ENCODE data around the gene DAB1. TPM values are rescaled to one million over a fixed set of nuclear protein-coding genes. Genes with fewer than 3 reads are reported as not detected.

The DAB1 gene
- total RNA-seq, 6 experiments from 2014 or later, result 0.76 to 1.9 (median 1.1) TPM

GRCh38 chr1:57411262-57411661, 12.6 kb downstream of the DAB1 start:
- DNase-seq, result no peak
- no peaks in the 10 kb centered on the region for H3K4me1 ChIP-seq
- H3K4me3 ChIP-seq, result no peak overlapping the region
- TF ChIP-seq, protein P1, sequence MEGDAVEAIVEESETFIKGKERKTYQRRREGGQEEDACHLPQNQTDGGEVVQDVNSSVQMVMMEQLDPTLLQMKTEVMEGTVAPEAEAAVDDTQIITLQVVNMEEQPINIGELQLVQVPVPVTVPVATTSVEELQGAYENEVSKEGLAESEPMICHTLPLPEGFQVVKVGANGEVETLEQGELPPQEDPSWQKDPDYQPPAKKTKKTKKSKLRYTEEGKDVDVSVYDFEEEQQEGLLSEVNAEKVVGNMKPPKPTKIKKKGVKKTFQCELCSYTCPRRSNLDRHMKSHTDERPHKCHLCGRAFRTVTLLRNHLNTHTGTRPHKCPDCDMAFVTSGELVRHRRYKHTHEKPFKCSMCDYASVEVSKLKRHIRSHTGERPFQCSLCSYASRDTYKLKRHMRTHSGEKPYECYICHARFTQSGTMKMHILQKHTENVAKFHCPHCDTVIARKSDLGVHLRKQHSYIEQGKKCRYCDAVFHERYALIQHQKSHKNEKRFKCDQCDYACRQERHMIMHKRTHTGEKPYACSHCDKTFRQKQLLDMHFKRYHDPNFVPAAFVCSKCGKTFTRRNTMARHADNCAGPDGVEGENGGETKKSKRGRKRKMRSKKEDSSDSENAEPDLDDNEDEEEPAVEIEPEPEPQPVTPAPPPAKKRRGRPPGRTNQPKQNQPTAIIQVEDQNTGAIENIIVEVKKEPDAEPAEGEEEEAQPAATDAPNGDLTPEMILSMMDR (IDR thresholded peaks at IDR 0.05), result no peak
- TF ChIP-seq POLR2A (IDR thresholded peaks at IDR 0.05), result no peak
- intact Hi-C loops (cut with DNase I), result no loop called here
- no peak for ATAC-seq
- no peak overlapping the region for H3K27ac ChIP-seq
- 75% methylated on average over 2 of the region's 3 CpGs for WGBS (ENCODE audit: insufficient coverage, low coverage, low lambda C conversion rate, missing lambda C conversion rate)
- H3K9me3 ChIP-seq, result no peaks in the 10 kb centered on the region
- no peaks in the 10 kb centered on the region for H3K36me3 ChIP-seq
- H3K27me3 ChIP-seq, result no peaks in the 10 kb centered on the region

- intact Hi-C loops (cut with DNase I), result no loop called here
- Histone ChIP-seq H3K4me3 (no peak overlapping the region), H3K9me3 (no peaks in the 10 kb centered on the region), H3K4me1 (no peaks in the 10 kb centered on the region), H3K27me3 (no peaks in the 10 kb centered on the region), H3K27ac (no peak overlapping the region), H3K36me3 (no peaks in the 10 kb centered on the region)
- 39% methylated on average over 4 of the region's 4 CpGs for WGBS (ENCODE audit: insufficient coverage, low coverage, low lambda C conversion rate, missing lambda C conversion rate)
- no peak for DNase-seq
- ATAC-seq, result no peak
- TF ChIP-seq, protein P1 (IDR thresholded peaks at IDR 0.05), result no peak
- no peak for TF ChIP-seq POLR2A (IDR thresholded peaks at IDR 0.05)
Observed at GRCh38 chr1:57410508-57410907, 13.4 kb downstream of the DAB1 start.

- no peaks in the 10 kb centered on the region for H3K27me3 ChIP-seq
- no peaks in the 10 kb centered on the region for H3K9me3 ChIP-seq
- DNase-seq, result no peak
- ATAC-seq, result no peak
- no peak overlapping the region for H3K27ac ChIP-seq
- H3K4me1 ChIP-seq, result peaks cover 0 to 3% (median 0%) of the 10 kb centered on the region in 4 donors
- no peak overlapping the region for H3K4me3 ChIP-seq
- intact Hi-C loops (cut with DNase I), result no loop called here
- H3K36me3 ChIP-seq, result no peaks in the 10 kb centered on the region
- no peak for TF ChIP-seq POLR2A (IDR thresholded peaks at IDR 0.05)
- TF ChIP-seq, protein P1 (IDR thresholded peaks at IDR 0.05), result no peak
- 20% methylated on average over 3 of the region's 4 CpGs for WGBS (ENCODE audit: insufficient coverage, low coverage, low lambda C conversion rate, missing lambda C conversion rate)
Observed at GRCh38 chr1:57407928-57408327, 15.9 kb downstream of the DAB1 start.

DNA sequence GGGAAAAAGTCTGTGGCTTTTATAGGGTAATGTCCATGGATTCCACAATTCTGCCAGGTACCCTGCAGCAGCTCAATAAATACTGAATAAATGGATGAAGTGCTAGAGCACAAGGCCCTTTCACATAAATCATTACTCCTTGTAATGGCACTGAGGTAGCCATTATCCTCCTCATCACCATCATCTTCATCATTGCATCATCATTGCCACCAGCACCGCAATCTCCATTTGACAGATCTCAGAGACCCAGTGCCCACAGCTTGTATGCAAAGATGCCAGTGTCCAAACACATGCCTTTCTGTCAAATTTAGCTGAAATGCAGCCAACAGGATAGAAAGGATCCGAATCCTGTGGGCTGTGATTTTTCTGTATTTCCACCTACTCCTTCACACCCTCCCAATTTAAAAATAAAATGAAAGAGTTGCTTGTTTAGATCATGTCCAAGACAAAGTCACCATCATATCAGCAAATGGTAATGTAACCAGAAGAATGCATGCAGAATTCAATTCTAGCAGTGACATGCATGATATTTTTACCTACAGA, 17.4 kb downstream of the DAB1 start:
- intact Hi-C loops (cut with DNase I), result no loop called here
- DNase-seq, result no peak
- no peak for ATAC-seq
- no peaks in the 10 kb centered on the region for H3K9me3 ChIP-seq
- H3K36me3 ChIP-seq, result no peaks in the 10 kb centered on the region
- no peaks in the 10 kb centered on the region for H3K27me3 ChIP-seq
- H3K4me3 ChIP-seq, result no peak overlapping the region
- TF ChIP-seq, protein P1 (IDR thresholded peaks at IDR 0.05), result no peak
- TF ChIP-seq POLR2A (IDR thresholded peaks at IDR 0.05), result no peak
- WGBS (ENCODE audit: insufficient coverage, low coverage, low lambda C conversion rate, missing lambda C conversion rate), result 100% methylated on average over 2 of the region's 2 CpGs
- peaks cover 0 to 3% (median 0%) of the 10 kb centered on the region in 4 donors for H3K4me1 ChIP-seq
- H3K27ac ChIP-seq, result no peak overlapping the region

DNA sequence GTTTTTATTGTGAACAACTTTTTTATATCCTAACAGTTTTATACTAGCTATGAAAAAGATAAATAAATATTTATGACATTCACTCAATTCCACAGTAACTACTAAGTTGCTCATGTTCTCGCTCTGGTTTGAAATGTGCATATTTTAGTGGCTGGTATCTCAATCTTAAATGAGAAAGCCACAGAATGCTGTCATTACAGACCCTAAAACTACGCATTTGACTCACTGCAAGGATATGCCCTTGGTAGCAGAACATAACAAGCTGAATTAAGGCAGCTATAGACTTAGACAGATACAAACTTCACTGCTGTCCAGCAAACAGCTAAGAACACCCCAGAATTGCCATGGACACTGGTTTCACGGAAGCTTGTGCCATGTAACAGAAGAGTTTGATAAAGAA, 19.0 kb downstream of the DAB1 start:
- no peaks in the 10 kb centered on the region for H3K27me3 ChIP-seq
- H3K4me1 ChIP-seq, result peaks cover 0 to 10% (median 0%) of the 10 kb centered on the region in 4 donors
- intact Hi-C loops (cut with DNase I), result no loop called here
- H3K27ac ChIP-seq, result no peak overlapping the region
- ATAC-seq (no peak), DNase-seq (no peak)
- H3K36me3 ChIP-seq, result no peaks in the 10 kb centered on the region
- 61% methylated on average over 3 of the region's 3 CpGs for WGBS (ENCODE audit: insufficient coverage, low coverage, low lambda C conversion rate, missing lambda C conversion rate)
- TF ChIP-seq, protein P1 (IDR thresholded peaks at IDR 0.05), result no peak
- no peak for TF ChIP-seq POLR2A (IDR thresholded peaks at IDR 0.05)
- no peak overlapping the region for H3K4me3 ChIP-seq
- H3K9me3 ChIP-seq, result no peaks in the 10 kb centered on the region

Measured in right lobe of liver (tissue), 6 donors.